Neural progenitor cell (in vitro differentiated cells): ENCODE data around the gene KCTD4. TPM values are rescaled to one million over a fixed set of nuclear protein-coding genes. Genes with fewer than 3 reads are reported as not detected.
"Not testable (repeated sequence)": the region's sequence is repeated elsewhere in the genome, so short reads cannot be mapped to it uniquely, and the experiment has no call there.

Experiments used
- DNase-seq: peaks from one replicate; pipeline ENCODE4 v3.0.0-alpha.2; 2016; ENCODE audit warnings: low spot score
- H2AFZ ChIP-seq: fragments of 200-600 bp; sonication (generic); replicated peaks from 2 replicates; pipeline ENCODE4 v1.6.1; 2016; ENCODE audit warnings: antibody characterized with exemption
- H3F3A ChIP-seq: fragments of 200-600 bp; sonication (generic); 2 replicates; pipeline ENCODE4 v1.6.1; 2016; ENCODE audit warnings: antibody characterized with exemption, low read depth
- H3K27ac ChIP-seq: fragments of 200-600 bp; sonication (generic); 2 replicates; pipeline ENCODE4 v1.5.1; 2016; ENCODE audit warnings: mild to moderate bottlenecking
- H3K27me3 ChIP-seq: fragments of 200-600 bp; sonication (generic); 2 replicates; pipeline ENCODE4 v1.6.1; 2016; ENCODE audit warnings: mild to moderate bottlenecking, moderate library complexity
- H3K36me3 ChIP-seq: fragments of 200-600 bp; sonication (generic); 2 replicates; pipeline ENCODE4 v1.5.1; 2016
- H3K4me1 ChIP-seq: fragments of 200-600 bp; sonication (generic); 2 replicates; pipeline ENCODE4 v1.6.1; 2016; ENCODE audit warnings: mixed run types
- H3K4me2 ChIP-seq: fragments of 200-600 bp; sonication (generic); 2 replicates; pipeline ENCODE4 v1.6.1; 2016
- H3K4me3 ChIP-seq: fragments of 200-600 bp; sonication (generic); 2 replicates; pipeline ENCODE4 v1.5.1; 2016
- H3K79me2 ChIP-seq: fragments of 200-600 bp; sonication (generic); 2 replicates; pipeline ENCODE4 v1.6.1; 2016; ENCODE audit warnings: low read depth
- H3K9ac ChIP-seq: fragments of 200-600 bp; sonication (generic); 2 replicates; pipeline ENCODE4 v1.6.1; 2016
- H3K9me3 ChIP-seq: fragments of 200-600 bp; sonication (generic); 2 replicates; pipeline ENCODE4 v1.5.1; 2016; ENCODE audit warnings: low read depth
- H4K20me1 ChIP-seq: fragments of 200-600 bp; sonication (generic); 2 replicates; pipeline ENCODE4 v1.6.1; 2016; ENCODE audit warnings: low read depth
- H3K27ac Mint-ChIP-seq: 3 replicates; pipeline ENCODE4 v1.8.0; 2021; ENCODE audit warnings: mixed read lengths
- H3K27me3 Mint-ChIP-seq: 2 replicates; pipeline ENCODE4 v1.8.0; 2022; ENCODE audit warnings: low read depth, mild to moderate bottlenecking, inconsistent platforms, moderate library complexity, mixed read lengths; ENCODE audit not compliant: insufficient read depth
- H3K36me3 Mint-ChIP-seq: 3 replicates; pipeline ENCODE4 v1.8.0; 2021; ENCODE audit warnings: mixed read lengths
- H3K4me1 Mint-ChIP-seq: 3 replicates; pipeline ENCODE4 v1.8.0; 2021; ENCODE audit warnings: mixed read lengths
- H3K4me3 Mint-ChIP-seq: 3 replicates; pipeline ENCODE4 v1.8.0; 2021; ENCODE audit warnings: mild to moderate bottlenecking, moderate library complexity, mixed read lengths
- H3K9me3 Mint-ChIP-seq: 3 replicates; pipeline ENCODE4 v1.8.0; 2020; ENCODE audit warnings: mixed read lengths
- CTCF ChIP-seq: fragments of 200-600 bp; sonication (generic); IDR thresholded peaks from 2 replicates; pipeline ENCODE4 v1.5.1; 2017; ENCODE audit warnings: antibody characterized with exemption, mild to moderate bottlenecking
- EZH2phosphoT487 ChIP-seq: fragments of 200-600 bp; sonication (generic); IDR thresholded peaks from 2 replicates; pipeline ENCODE4 v1.6.1; 2017; ENCODE audit warnings: antibody characterized with exemption
- total RNA-seq: library from RNA; depleted of rRNA; stranded (reverse); fragments of >200 nt; gene quantifications from 2 replicates; pipeline ENCODE4 v1.2.3, GENCODE V29; 2015; ENCODE audit warnings: low replicate concordance

The KCTD4 gene
- total RNA-seq, 1 donor from 2014 or later = not detected

DNA sequence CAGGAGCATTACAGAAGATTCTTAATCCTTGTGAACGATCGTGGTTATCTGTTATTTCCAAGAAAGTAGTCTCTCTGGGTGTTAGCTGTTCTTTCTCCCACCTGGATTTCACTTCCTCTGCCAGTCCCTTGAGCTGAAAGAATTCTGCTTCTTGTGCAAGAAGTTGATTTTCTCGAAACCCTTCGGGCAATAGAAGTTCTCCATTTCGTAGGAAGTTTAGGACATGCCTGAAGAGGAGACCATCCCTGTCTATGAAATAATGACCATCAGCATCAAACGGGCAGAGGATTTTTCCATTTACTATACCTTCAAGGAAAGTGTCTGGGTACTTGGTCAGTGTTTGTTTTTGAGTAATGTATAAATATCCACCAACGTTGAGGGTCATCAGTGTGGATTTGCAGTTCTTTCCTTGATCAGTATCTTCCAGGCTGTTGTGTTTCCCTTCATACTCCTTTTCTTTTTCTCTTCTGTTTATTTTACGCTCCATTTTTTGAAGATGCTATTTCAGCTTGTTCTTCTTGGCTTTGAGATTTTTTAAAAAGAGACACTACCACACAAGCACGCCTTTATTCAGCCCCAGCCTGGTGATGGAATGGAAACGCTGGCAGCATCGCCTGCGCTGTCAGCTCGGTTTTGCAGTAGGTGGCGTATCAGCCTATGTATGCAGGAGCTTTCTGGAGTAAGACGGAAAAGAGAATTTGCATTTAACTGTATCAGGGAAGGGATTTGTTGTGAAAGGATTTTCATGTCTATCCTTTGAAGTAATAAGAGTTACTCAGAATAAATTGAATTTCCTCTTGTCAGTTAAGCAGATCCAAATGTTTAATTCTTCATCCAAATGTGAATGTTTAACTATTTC, 6.5 kb downstream of the KCTD4 start:
- H3K79me2 ChIP-seq = no peaks in the 10 kb centered on the region
- no peaks in the 10 kb centered on the region for H3K36me3 ChIP-seq
- H3K27me3 Mint-ChIP-seq = no peaks in the 10 kb centered on the region
- H3K27me3 ChIP-seq = no peaks in the 10 kb centered on the region
- H3K27ac ChIP-seq = no peak overlapping the region
- TF ChIP-seq CTCF (peak; percentile 46), EZH2phosphoT487 (no peak)
- H3K36me3 Mint-ChIP-seq = no peaks in the 10 kb centered on the region
- no peak overlapping the region for H3K27ac Mint-ChIP-seq
- H3K4me1 Mint-ChIP-seq = peaks cover 3% of the 10 kb centered on the region
- no peak overlapping the region for H3K9ac ChIP-seq
- H3K4me1 ChIP-seq = peaks cover 17% of the 10 kb centered on the region
- H3K4me3 ChIP-seq = no peak overlapping the region
- no peak overlapping the region for H3K4me3 Mint-ChIP-seq
- H3K4me2 ChIP-seq = no peak overlapping the region
- peak; percentile 49 for DNase-seq
- H2AFZ ChIP-seq = no peak overlapping the region
- H3F3A ChIP-seq = peaks cover 10% of the 10 kb centered on the region
- H3K9me3 Mint-ChIP-seq = no peaks in the 10 kb centered on the region
- H4K20me1 ChIP-seq = peaks cover 11% of the 10 kb centered on the region
- H3K9me3 ChIP-seq = no peaks in the 10 kb centered on the region

DNA sequence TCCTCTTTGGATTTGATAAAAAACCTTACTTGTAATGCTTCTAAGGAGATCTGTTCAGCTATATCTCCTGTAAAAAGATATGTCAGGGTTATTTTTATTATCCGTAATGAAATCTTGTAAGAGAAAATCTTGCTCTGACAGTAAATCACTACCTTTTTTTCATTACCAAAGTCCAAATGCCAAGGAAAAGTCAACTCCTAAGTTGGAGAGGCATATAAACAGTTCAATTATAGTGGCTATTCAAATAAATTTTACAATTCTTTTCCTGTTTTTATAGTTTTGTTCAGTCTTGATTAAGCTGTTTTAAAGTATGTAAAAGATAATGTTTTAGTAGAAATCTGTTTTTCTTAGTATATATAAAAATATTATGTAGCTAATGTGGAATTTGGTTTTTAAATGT, 9.0 kb downstream of the KCTD4 start:
- H3K4me3 ChIP-seq = no peak overlapping the region
- no peaks in the 10 kb centered on the region for H3K27me3 Mint-ChIP-seq
- H3K9ac ChIP-seq = no peak overlapping the region
- peaks cover 5% of the 10 kb centered on the region for H3K36me3 Mint-ChIP-seq
- H3K4me2 ChIP-seq = no peak overlapping the region
- H3K79me2 ChIP-seq = no peaks in the 10 kb centered on the region
- H3K36me3 ChIP-seq = no peaks in the 10 kb centered on the region
- TF ChIP-seq CTCF = no peak
- no peak overlapping the region for H3K27ac Mint-ChIP-seq
- peaks cover 11% of the 10 kb centered on the region for H4K20me1 ChIP-seq
- no peak overlapping the region for H3K4me3 Mint-ChIP-seq
- H3K4me1 ChIP-seq = peaks cover 17% of the 10 kb centered on the region
- peaks cover 3% of the 10 kb centered on the region for H3K4me1 Mint-ChIP-seq
- H3F3A ChIP-seq = peaks cover 10% of the 10 kb centered on the region
- H3K9me3 ChIP-seq = no peaks in the 10 kb centered on the region
- no peaks in the 10 kb centered on the region for H3K9me3 Mint-ChIP-seq
- no peak overlapping the region for H3K27ac ChIP-seq
- no peak for DNase-seq
- no peak overlapping the region for H2AFZ ChIP-seq
- no peaks in the 10 kb centered on the region for H3K27me3 ChIP-seq

- not testable (repeated sequence) for H3K36me3 Mint-ChIP-seq, H3K27me3 Mint-ChIP-seq
These were observed 11.3 kb downstream of the KCTD4 start for GRCh38 chr13:45189511-45189910.

DNA sequence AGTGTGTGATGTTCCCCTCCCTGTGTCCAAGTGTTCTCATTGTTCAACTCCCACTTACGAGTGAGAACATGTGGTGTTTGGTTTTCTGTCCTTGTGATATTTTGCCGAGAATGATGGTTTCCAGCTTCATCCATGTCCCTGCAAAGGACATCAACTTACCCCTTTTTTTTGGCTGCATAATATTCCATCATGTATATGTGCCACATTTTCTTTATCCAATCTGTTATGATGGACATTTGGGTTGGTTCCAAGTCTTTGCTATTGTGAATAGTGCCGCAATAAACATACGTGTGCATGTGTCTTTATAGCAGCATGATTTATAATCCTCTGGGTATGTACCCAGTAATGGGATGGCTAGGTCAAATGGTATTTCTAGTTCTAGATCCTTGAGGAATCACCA, 11.8 kb downstream of the KCTD4 start:
- H3K36me3 Mint-ChIP-seq, H4K20me1 ChIP-seq, H3K27me3 Mint-ChIP-seq, H3K27me3 ChIP-seq, H3K4me3 Mint-ChIP-seq, H3K27ac Mint-ChIP-seq, H3K9ac ChIP-seq, H3K4me1 Mint-ChIP-seq, H3K9me3 Mint-ChIP-seq, H3K9me3 ChIP-seq, DNase-seq, H3K79me2 ChIP-seq, H3K27ac ChIP-seq, H2AFZ ChIP-seq, H3K4me3 ChIP-seq, H3K36me3 ChIP-seq, H3K4me2 ChIP-seq, H3F3A ChIP-seq: not testable (repeated sequence)
- H3K4me1 ChIP-seq = peaks cover 11% of the 10 kb centered on the region

More at GRCh38 chr13:45189511-45189910, 11.3 kb downstream of the KCTD4 start:
- H3K4me2 ChIP-seq, H3K27ac ChIP-seq, H3K9me3 ChIP-seq, H3K4me1 Mint-ChIP-seq, H2AFZ ChIP-seq, H3K9me3 Mint-ChIP-seq, H3K36me3 ChIP-seq, DNase-seq, H3K79me2 ChIP-seq, H3K27ac Mint-ChIP-seq, H3K4me3 Mint-ChIP-seq, H3K4me3 ChIP-seq, H3K9ac ChIP-seq, H3K27me3 ChIP-seq: not testable (repeated sequence)
- peaks cover 13% of the 10 kb centered on the region for H3K4me1 ChIP-seq
- peaks cover 10% of the 10 kb centered on the region for H3F3A ChIP-seq
- peaks cover 11% of the 10 kb centered on the region for H4K20me1 ChIP-seq
